Cardiac atrium fibroblast (primary cell): Measurements from ENCODE around the gene CTSE. TPM values are rescaled to one million over a fixed set of nuclear protein-coding genes. Genes with fewer than 3 reads are reported as not detected.

Experiments used
- total RNA-seq: library from RNA; depleted of rRNA; stranded (reverse); fragments of >200 nt; gene quantifications from 2 replicates; pipeline ENCODE4 v1.2.3, GENCODE V29; 2015

The CTSE gene
- total RNA-seq, result not detected in 2 replicates

DNA sequence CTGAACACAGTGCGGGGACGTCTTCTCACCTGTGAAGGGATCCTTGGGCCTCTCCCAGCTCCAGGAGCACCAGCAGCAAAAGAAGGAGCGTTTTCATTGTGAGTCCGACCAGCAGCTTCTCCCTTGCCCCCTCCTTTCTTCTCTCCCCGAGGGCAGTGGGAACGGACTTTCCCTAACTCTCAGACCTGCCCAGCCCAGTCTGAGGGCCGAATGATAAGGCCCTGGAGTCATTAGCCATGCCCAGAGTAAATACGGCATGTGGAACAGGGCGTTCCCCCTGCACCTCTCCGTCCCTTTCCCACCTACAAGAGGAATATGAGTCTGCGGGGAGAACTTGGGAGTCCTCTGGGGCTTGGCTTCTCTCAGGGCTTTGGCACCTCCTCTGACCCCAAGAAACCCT lies at the start of gene CTSE:
Gene CTSE, minus strand, starts transcription at position 201 of the 400 bp plus-strand sequence. Its CDS starts 104 bp downstream, at position 97.

GRCh38 chr1:206052919-206053610 lies 29.4 kb upstream of the CTSE start, which contains the start of gene RHEX:
TSS of gene RHEX (plus strand) at chr1:206053173. CDS start at chr1:206097829, 44,656 bp downstream.

DNA sequence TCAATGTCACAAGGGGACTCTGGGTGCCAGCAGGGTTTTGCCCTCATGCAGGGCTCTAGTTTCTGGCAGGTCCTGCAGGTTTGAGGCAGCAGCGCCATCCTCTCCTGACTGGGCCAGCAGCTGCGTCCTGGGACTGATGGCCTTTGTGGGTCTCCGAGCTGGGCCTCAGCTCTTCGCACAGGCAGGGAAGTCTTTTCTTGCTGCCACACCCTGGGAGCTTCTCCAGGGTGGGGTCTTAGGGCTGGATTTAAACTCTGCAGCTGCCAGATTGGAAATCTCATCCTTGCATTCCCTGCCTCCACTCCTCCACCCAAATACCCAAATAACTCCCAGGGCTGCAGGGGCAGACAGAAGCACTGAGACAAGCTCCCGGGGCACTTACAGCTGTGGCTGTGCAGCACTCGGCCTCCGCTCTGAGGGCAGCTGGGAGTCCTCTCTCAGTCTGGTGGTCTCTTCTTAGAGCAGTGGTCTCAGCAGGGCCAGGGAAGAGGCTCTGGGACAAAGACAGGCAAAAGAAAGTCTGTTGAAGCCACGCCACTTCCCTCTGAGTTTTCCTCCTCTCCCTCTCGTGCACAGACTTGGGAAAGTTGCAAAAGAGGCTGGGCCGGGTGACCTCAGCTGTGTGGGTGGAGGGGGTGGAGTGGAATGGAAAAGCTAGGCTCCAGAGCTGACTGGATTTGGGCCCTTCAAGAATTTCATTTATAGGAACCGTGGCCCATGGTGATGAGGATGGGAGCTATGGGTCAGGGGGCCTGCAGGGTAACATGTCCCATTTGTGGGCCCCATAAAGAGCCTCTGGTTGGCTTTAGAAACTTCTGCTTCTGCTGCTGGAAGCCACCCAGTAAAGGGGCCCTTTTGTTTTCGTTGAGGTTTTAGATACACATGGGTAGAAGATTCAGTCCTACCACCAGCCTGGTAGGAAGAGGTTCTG lies 20.6 kb downstream of the CTSE start, which contains the start of gene RAB7B:
Gene RAB7B, minus strand, starts transcription at position 525 of the 931 bp plus-strand sequence. CDS start 9,260 bp downstream, outside the sequence.

Other genes with a start within 250 kb of the CTSE start
- 13.4 and 20.6 TPM in 2 replicates for gene RAB29, start 248.4 kb downstream of the CTSE start, total RNA-seq
- gene SLC41A1, start 210.7 kb downstream of the CTSE start, total RNA-seq, result 15.7 and 29.8 TPM in 2 replicates
- gene PM20D1, start 173.8 kb downstream of the CTSE start, total RNA-seq, result not detected in 2 replicates
- gene SLC26A9, start 80.4 kb downstream of the CTSE start, total RNA-seq, result under 0.01 TPM in 1 of 2 replicates, not detected in the other
- gene RAB7B, start 20.5 kb downstream of the CTSE start, total RNA-seq, result 3.1 and 8.6 TPM in 2 replicates
- gene RHEX, start 29.3 kb upstream of the CTSE start, total RNA-seq, result not detected in 2 replicates
- gene AVPR1B, start 93.5 kb upstream of the CTSE start, total RNA-seq, result not detected in 2 replicates
- gene FAM72A, start 178.9 kb upstream of the CTSE start, total RNA-seq, result 0.81 and 7.4 TPM in 2 replicates
- gene SRGAP2, start 179.6 kb upstream of the CTSE start, total RNA-seq, result 28.3 and 56.9 TPM in 2 replicates